ENCODE results near the gene BANF1.
"Not testable (repeated sequence)": the region's sequence is repeated elsewhere in the genome, so short reads cannot be mapped to it uniquely, and the experiment has no call there.

BANF1 gene

GRCh38 chr11:66011239-66011784 lies 9.0 kb downstream of the BANF1 start:
- DNase-seq (ENCODE audit: low spot score) = peak; percentile 68

- no peak for DNase-seq (ENCODE audit: low spot score)
Measured at GRCh38 chr11:66011785-66012303, 9.5 kb downstream of the BANF1 start, which contains the start of gene CST6. Gene CST6, plus strand, starts transcription at chr11:66012008. Its CDS starts 37 bp downstream, at chr11:66012045.

GRCh38 chr11:66012371-66012945 lies 10.2 kb downstream of the BANF1 start:
- DNase-seq (ENCODE audit: low spot score) = no peak

GRCh38 chr11:66012946-66013761 lies 10.9 kb downstream of the BANF1 start:
- DNase-seq (ENCODE audit: low spot score) = no peak

- DNase-seq (ENCODE audit: low spot score) = no peak
Measured at GRCh38 chr11:66013762-66014100, 11.4 kb downstream of the BANF1 start.

- DNase-seq (ENCODE audit: low spot score) = no peak
Measured at GRCh38 chr11:66014804-66015453, 12.6 kb downstream of the BANF1 start.

- peak; percentile 47 for DNase-seq (ENCODE audit: low spot score)
Measured at GRCh38 chr11:66015454-66015881, 13.2 kb downstream of the BANF1 start.

- no peak for DNase-seq (ENCODE audit: low spot score)
Measured at GRCh38 chr11:66015936-66016792, 13.9 kb downstream of the BANF1 start.

GRCh38 chr11:66016793-66017177 lies 14.5 kb downstream of the BANF1 start:
- no peak for DNase-seq (ENCODE audit: low spot score)

GRCh38 chr11:66017321-66017720 lies 15.0 kb downstream of the BANF1 start:
- DNase-seq (ENCODE audit: low spot score) = no peak

- no peak for DNase-seq (ENCODE audit: low spot score)
Measured at GRCh38 chr11:66020212-66020611, 17.9 kb downstream of the BANF1 start.

- peak; percentile 87 for DNase-seq (ENCODE audit: low spot score)
Measured at GRCh38 chr11:66020618-66021357, 18.5 kb downstream of the BANF1 start.

GRCh38 chr11:66022401-66023185 lies 20.3 kb downstream of the BANF1 start:
- peak; percentile 48 for DNase-seq (ENCODE audit: low spot score)

GRCh38 chr11:66023186-66023440 lies 20.8 kb downstream of the BANF1 start:
- not testable (repeated sequence) for DNase-seq (ENCODE audit: low spot score)

- no peak for DNase-seq (ENCODE audit: low spot score)
Measured at GRCh38 chr11:66026017-66026529, 23.8 kb downstream of the BANF1 start, which contains the start of gene CATSPER1. Gene CATSPER1, minus strand, starts transcription at chr11:66026479. Its CDS starts 100 bp downstream, at chr11:66026379.

- no peak for DNase-seq (ENCODE audit: low spot score)
Measured at GRCh38 chr11:66032957-66033735, 30.8 kb downstream of the BANF1 start.

- DNase-seq (ENCODE audit: low spot score) = no peak
Measured at GRCh38 chr11:66035653-66036333, 33.5 kb downstream of the BANF1 start.

- DNase-seq (ENCODE audit: low spot score) = no peak
Measured at GRCh38 chr11:66036334-66036710, 34.0 kb downstream of the BANF1 start.

GRCh38 chr11:66037327-66037726 lies 35.0 kb downstream of the BANF1 start:
- DNase-seq (ENCODE audit: low spot score) = no peak

All from SW480 (cell line).